ENCODE data around the gene JARID2.

- TF ChIP-seq JUND (IDR thresholded peaks at IDR 0.05; ENCODE audit: low read depth, low read length) (no peak), YY1 (IDR thresholded peaks at IDR 0.05; ENCODE audit: low read depth, low read length) (no peak), GABPA (IDR thresholded peaks at IDR 0.05; ENCODE audit: low read depth) (no peak), POLR2A (IDR thresholded peaks at IDR 0.05; ENCODE audit: low read depth, low read length) (no peak), TAF1 (IDR thresholded peaks at IDR 0.05; ENCODE audit: borderline replicate concordance, low read depth, low read length) (no peak)
- TF ChIP-seq, protein P1, sequence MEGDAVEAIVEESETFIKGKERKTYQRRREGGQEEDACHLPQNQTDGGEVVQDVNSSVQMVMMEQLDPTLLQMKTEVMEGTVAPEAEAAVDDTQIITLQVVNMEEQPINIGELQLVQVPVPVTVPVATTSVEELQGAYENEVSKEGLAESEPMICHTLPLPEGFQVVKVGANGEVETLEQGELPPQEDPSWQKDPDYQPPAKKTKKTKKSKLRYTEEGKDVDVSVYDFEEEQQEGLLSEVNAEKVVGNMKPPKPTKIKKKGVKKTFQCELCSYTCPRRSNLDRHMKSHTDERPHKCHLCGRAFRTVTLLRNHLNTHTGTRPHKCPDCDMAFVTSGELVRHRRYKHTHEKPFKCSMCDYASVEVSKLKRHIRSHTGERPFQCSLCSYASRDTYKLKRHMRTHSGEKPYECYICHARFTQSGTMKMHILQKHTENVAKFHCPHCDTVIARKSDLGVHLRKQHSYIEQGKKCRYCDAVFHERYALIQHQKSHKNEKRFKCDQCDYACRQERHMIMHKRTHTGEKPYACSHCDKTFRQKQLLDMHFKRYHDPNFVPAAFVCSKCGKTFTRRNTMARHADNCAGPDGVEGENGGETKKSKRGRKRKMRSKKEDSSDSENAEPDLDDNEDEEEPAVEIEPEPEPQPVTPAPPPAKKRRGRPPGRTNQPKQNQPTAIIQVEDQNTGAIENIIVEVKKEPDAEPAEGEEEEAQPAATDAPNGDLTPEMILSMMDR (IDR thresholded peaks at IDR 0.05 in 2 of 3, conservative IDR thresholded peaks at IDR 0.05 in 1 of 3; ENCODE audit: control insufficient read depth in 2 of 3, extremely low read depth in 1 of 3, insufficient read depth in 1 of 3, low read depth in 3 of 3, low read length in 3 of 3), result no peak
- TF ChIP-seq, protein P2, sequence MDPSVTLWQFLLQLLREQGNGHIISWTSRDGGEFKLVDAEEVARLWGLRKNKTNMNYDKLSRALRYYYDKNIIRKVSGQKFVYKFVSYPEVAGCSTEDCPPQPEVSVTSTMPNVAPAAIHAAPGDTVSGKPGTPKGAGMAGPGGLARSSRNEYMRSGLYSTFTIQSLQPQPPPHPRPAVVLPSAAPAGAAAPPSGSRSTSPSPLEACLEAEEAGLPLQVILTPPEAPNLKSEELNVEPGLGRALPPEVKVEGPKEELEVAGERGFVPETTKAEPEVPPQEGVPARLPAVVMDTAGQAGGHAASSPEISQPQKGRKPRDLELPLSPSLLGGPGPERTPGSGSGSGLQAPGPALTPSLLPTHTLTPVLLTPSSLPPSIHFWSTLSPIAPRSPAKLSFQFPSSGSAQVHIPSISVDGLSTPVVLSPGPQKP (IDR thresholded peaks at IDR 0.05; ENCODE audit: low read depth, low read length), result no peak
- TF ChIP-seq, protein P3, sequence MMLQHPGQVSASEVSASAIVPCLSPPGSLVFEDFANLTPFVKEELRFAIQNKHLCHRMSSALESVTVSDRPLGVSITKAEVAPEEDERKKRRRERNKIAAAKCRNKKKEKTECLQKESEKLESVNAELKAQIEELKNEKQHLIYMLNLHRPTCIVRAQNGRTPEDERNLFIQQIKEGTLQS (IDR thresholded peaks at IDR 0.05; ENCODE audit: borderline replicate concordance, extremely low read depth, low read depth, low read length), result no peak
Measured at GRCh38 chr6:15335916-15336315, 90.0 kb downstream of the JARID2 start.
